GM21619 (cell line): ENCODE measurements around the gene THSD7A.

Experiments
- ATAC-seq: cut with Tn5 transposase; IDR thresholded peaks from one replicate; pipeline ENCODE4 v1.9.1; 2021; ENCODE audit not compliant: unreplicated experiment

Gene THSD7A

GRCh38 chr7:11424006-11424405 is 408.0 kb downstream of the THSD7A start:
- no peak for ATAC-seq

- ATAC-seq, result no peak
Measured at GRCh38 chr7:11420049-11420448, 411.9 kb downstream of the THSD7A start.

GRCh38 chr7:11416641-11417458 is 415.1 kb downstream of the THSD7A start:
- ATAC-seq, result no peak

- ATAC-seq, result no peak
Measured at GRCh38 chr7:11415101-11415500, 416.9 kb downstream of the THSD7A start.

GRCh38 chr7:11413901-11414300 is 418.1 kb downstream of the THSD7A start:
- no peak for ATAC-seq

- ATAC-seq, result no peak
Measured at GRCh38 chr7:11412036-11412435, 420.0 kb downstream of the THSD7A start.

- ATAC-seq, result no peak
Measured at GRCh38 chr7:11410656-11411644, 421.0 kb downstream of the THSD7A start.

- no peak for ATAC-seq
Measured at GRCh38 chr7:11404355-11404754, 427.6 kb downstream of the THSD7A start.

GRCh38 chr7:11403781-11404180 is 428.2 kb downstream of the THSD7A start:
- ATAC-seq, result no peak

- ATAC-seq, result no peak
Measured at GRCh38 chr7:11394438-11394837, 437.6 kb downstream of the THSD7A start.

GRCh38 chr7:11379641-11380040 is 452.4 kb downstream of the THSD7A start:
- ATAC-seq, result no peak

GRCh38 chr7:11376529-11376928 is 455.5 kb downstream of the THSD7A start:
- no peak for ATAC-seq

- ATAC-seq, result no peak
Measured at GRCh38 chr7:11374629-11375028, 457.4 kb downstream of the THSD7A start.

- ATAC-seq, result no peak
Measured at GRCh38 chr7:11373546-11374142, 458.4 kb downstream of the THSD7A start.

- ATAC-seq, result no peak
Measured at GRCh38 chr7:11369696-11370095, 462.3 kb downstream of the THSD7A start.

GRCh38 chr7:11366118-11366517 is 465.9 kb downstream of the THSD7A start:
- no peak for ATAC-seq

- ATAC-seq, result no peak
Measured at GRCh38 chr7:11358637-11359036, 473.4 kb downstream of the THSD7A start.

- ATAC-seq, result no peak
Measured at GRCh38 chr7:11355399-11356005, 476.5 kb downstream of the THSD7A start.

GRCh38 chr7:11346302-11346701 is 485.7 kb downstream of the THSD7A start:
- ATAC-seq, result no peak

- no peak for ATAC-seq
Measured at GRCh38 chr7:11345621-11346020, 486.4 kb downstream of the THSD7A start.

GRCh38 chr7:11343818-11344413 is 488.1 kb downstream of the THSD7A start:
- ATAC-seq, result peak; percentile 61
